Fibroblast of lung (primary cell): ENCODE measurements around the gene ATRN. TPM values are rescaled to one million over a fixed set of nuclear protein-coding genes. Genes with fewer than 3 reads are reported as not detected.

Experiments
- DNase-seq, 2 donors: peaks; one replicate each; pipeline versions ENCODE4 v3.0.0 to v3.0.0-alpha.2; 2010; ENCODE audit warnings: low read depth in 2 of 2
- H2AFZ ChIP-seq: 2 replicates; pipeline ENCODE4 v1.5.1; 2012; ENCODE audit warnings: low read length, control low read depth, inconsistent platforms
- H3K27ac ChIP-seq: 2 replicates; pipeline ENCODE4 v1.5.1; 2011; ENCODE audit warnings: low read length, control low read depth; ENCODE audit not compliant: insufficient read depth
- H3K27me3 ChIP-seq: 2 replicates; pipeline ENCODE4 v1.5.1; 2011; ENCODE audit warnings: mild to moderate bottlenecking, low read length; ENCODE audit not compliant: control insufficient read depth, insufficient read depth
- H3K36me3 ChIP-seq: 2 replicates; pipeline ENCODE4 v1.5.1; 2011; ENCODE audit warnings: low read length; ENCODE audit not compliant: control insufficient read depth, insufficient read depth
- H3K4me1 ChIP-seq: 2 replicates; pipeline ENCODE4 v1.5.1; 2011; ENCODE audit warnings: low read length; ENCODE audit not compliant: control insufficient read depth, insufficient read depth; ENCODE audit errors: extremely low read depth
- H3K4me2 ChIP-seq: 2 replicates; pipeline ENCODE4 v1.5.1; 2011; ENCODE audit warnings: low read length, control low read depth; ENCODE audit not compliant: insufficient read depth; ENCODE audit errors: extremely low read depth
- H3K4me3 ChIP-seq, 4 experiments: fragments of 200-600 bp in 1 of 4; sonication (generic) in 1 of 4; replicated peaks in 1 of 4; 2 replicates each; pipeline ENCODE4 v1.5.1; 2011 to 2016; ENCODE audit warnings: low read length in 4 of 4, low read depth in 3 of 4, mild to moderate bottlenecking in 3 of 4, control low read depth in 2 of 4, inconsistent platforms in 1 of 4, mixed read lengths in 1 of 4; ENCODE audit not compliant: insufficient read depth in 1 of 4; ENCODE audit errors: control extremely low read depth in 1 of 4
- H3K79me2 ChIP-seq: 2 replicates; pipeline ENCODE4 v1.5.1; 2012; ENCODE audit warnings: mild to moderate bottlenecking, low read length, inconsistent platforms; ENCODE audit not compliant: control insufficient read depth, insufficient read depth
- H3K9ac ChIP-seq: 2 replicates; pipeline ENCODE4 v1.5.1; 2011; ENCODE audit warnings: mild to moderate bottlenecking, low read length, control low read depth; ENCODE audit not compliant: insufficient read depth
- H3K9me3 ChIP-seq: 2 replicates; pipeline ENCODE4 v1.5.1; 2012; ENCODE audit warnings: low read depth, low read length; ENCODE audit not compliant: control insufficient read depth, insufficient read depth
- H4K20me1 ChIP-seq: 2 replicates; pipeline ENCODE4 v1.5.1; 2011; ENCODE audit warnings: low read length; ENCODE audit not compliant: control insufficient read depth, insufficient read depth; ENCODE audit errors: extremely low read depth
- CTCF ChIP-seq, 2 donors: IDR thresholded peaks in 1 of 2; conservative IDR thresholded peaks in 1 of 2; 1 replicate in 1 of 2; 2 replicates in 1 of 2; pipeline ENCODE4 v1.5.1; 2011 to 2012; ENCODE audit warnings: low read length in 2 of 2, control low read depth in 1 of 2, inconsistent platforms in 1 of 2, low read depth in 1 of 2, mild to moderate bottlenecking in 1 of 2
- EZH2 ChIP-seq: IDR thresholded peaks from 2 replicates; pipeline ENCODE4 v1.5.1; 2012; ENCODE audit warnings: low read length, control low read depth, mild to moderate bottlenecking; ENCODE audit errors: missing control alignments
- polyA plus RNA-seq, 2 donors: library from polyadenylated mRNA; depleted of rRNA in 1 of 2; stranded (reverse) in 1 of 2; unstranded in 1 of 2; fragments of >200 nt; gene quantifications; 2 replicates each; pipeline ENCODE4 v1.2.1, GENCODE V29; 2011 to 2012; ENCODE audit warnings: missing spikeins in 1 of 2
- total RNA-seq: library from RNA; depleted of rRNA; stranded (reverse); fragments of >200 nt; gene quantifications from 2 replicates; pipeline ENCODE4 v1.2.1, GENCODE V29; 2014

The ATRN gene
- total and polyA plus RNA-seq, 2 donors (not counting 1 experiment from before 2014, with no cell fraction given), result 30.6 to 48.8 TPM

GRCh38 chr20:3433744-3434143, 37.1 kb upstream of the ATRN start:
- no peaks in the 10 kb centered on the region for H3K9me3 ChIP-seq
- no peak overlapping the region for H3K4me3 ChIP-seq
- no peaks in the 10 kb centered on the region for H3K27me3 ChIP-seq
- TF ChIP-seq CTCF (conservative IDR thresholded peaks at IDR 0.05 in 1 of 2, IDR thresholded peaks at IDR 0.05 in 1 of 2; ENCODE audit: low read depth in 1 of 2, low read length in 2 of 2) (no peak), EZH2 (no peak)
- H3K4me1 ChIP-seq, result no peaks in the 10 kb centered on the region
- H3K27ac ChIP-seq, result no peak overlapping the region
- no peaks in the 10 kb centered on the region for H4K20me1 ChIP-seq
- no peaks in the 10 kb centered on the region for H3K36me3 ChIP-seq
- no peaks in the 10 kb centered on the region for H3K79me2 ChIP-seq
- no peak for DNase-seq
- H3K9ac ChIP-seq, result no peak overlapping the region
- no peak overlapping the region for H2AFZ ChIP-seq
- H3K4me2 ChIP-seq, result no peak overlapping the region

GRCh38 chr20:3434232-3434631, 36.6 kb upstream of the ATRN start:
- TF ChIP-seq EZH2, result no peak
- no peak for TF ChIP-seq CTCF (conservative IDR thresholded peaks at IDR 0.05 in 1 of 2, IDR thresholded peaks at IDR 0.05 in 1 of 2; ENCODE audit: low read depth in 1 of 2, low read length in 2 of 2)
- H3K79me2 ChIP-seq, result no peaks in the 10 kb centered on the region
- no peak overlapping the region for H3K9ac ChIP-seq

GRCh38 chr20:3436864-3437574, 33.8 kb upstream of the ATRN start:
- Histone ChIP-seq H3K4me2 (no peak overlapping the region), H3K27me3 (no peaks in the 10 kb centered on the region), H2AFZ (no peak overlapping the region), H3K27ac (no peak overlapping the region), H3K79me2 (no peaks in the 10 kb centered on the region), H4K20me1 (no peaks in the 10 kb centered on the region), H3K36me3 (no peaks in the 10 kb centered on the region), H3K9ac (no peak overlapping the region), H3K4me3 (no peak overlapping the region), H3K4me1 (no peaks in the 10 kb centered on the region), H3K9me3 (no peaks in the 10 kb centered on the region)
- no peak for TF ChIP-seq EZH2
- no peak for TF ChIP-seq CTCF (conservative IDR thresholded peaks at IDR 0.05 in 1 of 2, IDR thresholded peaks at IDR 0.05 in 1 of 2; ENCODE audit: low read depth in 1 of 2, low read length in 2 of 2)
- no peak for DNase-seq

More at GRCh38 chr20:3434232-3434631, 36.6 kb upstream of the ATRN start:
- H2AFZ ChIP-seq, result no peak overlapping the region
- H3K4me2 ChIP-seq, result no peak overlapping the region
- no peaks in the 10 kb centered on the region for H3K9me3 ChIP-seq
- no peaks in the 10 kb centered on the region for H3K27me3 ChIP-seq
- no peak overlapping the region for H3K4me3 ChIP-seq
- no peaks in the 10 kb centered on the region for H3K36me3 ChIP-seq
- no peaks in the 10 kb centered on the region for H4K20me1 ChIP-seq
- no peaks in the 10 kb centered on the region for H3K4me1 ChIP-seq
- no peak for DNase-seq
- H3K27ac ChIP-seq, result no peak overlapping the region
